IMR-90 (cell line): ENCODE results near the gene IARS2. TPM values are rescaled to one million over a fixed set of nuclear protein-coding genes. Genes with fewer than 3 reads are reported as not detected.
"Not testable (repeated sequence)": the region's sequence is repeated elsewhere in the genome, so short reads cannot be mapped to it uniquely, and the experiment has no call there.

Experiments used
- ATAC-seq: fragments of 200-7000 bp; cut with Tn5 transposase; 2 replicates; pipeline ENCODE4 v1.9.1; 2020; ENCODE audit warnings: low read depth, mild to moderate bottlenecking, moderate library complexity
- BruUV-seq: library from RNA; stranded (reverse); fragments of 400-500 nt; replicated peaks from 2 replicates; lab custom pipeline; 2021; lab: Mats Ljungman, UMichigan
- CTCF ChIA-PET: fragments of 300-600 bp; formaldehyde crosslinking; extraction: SDS; loops from one replicate; lab custom pipeline; 2021; ENCODE audit warnings: antibody characterized with exemption; lab: Yijun Ruan, JAX
- POLR2A ChIA-PET: fragments of 300-600 bp; sonication (Branson Sonifier 250); formaldehyde crosslinking; loops from one replicate; lab custom pipeline; 2022; ENCODE audit warnings: antibody characterized with exemption; ENCODE audit not compliant: unreplicated experiment; lab: Charles Lee
- DNase-seq: peaks from one replicate; pipeline ENCODE4 v3.0.0; 2013
- H2AFZ ChIP-seq: replicated peaks from 2 replicates; pipeline ENCODE3; 2013; ENCODE audit warnings: low read length, mild to moderate bottlenecking; ENCODE audit not compliant: poor library complexity
- H2AK5ac ChIP-seq: 2 replicates; pipeline ENCODE4 v1.6.1; 2013; ENCODE audit warnings: low read depth, low read length, inconsistent platforms
- H2AK9ac ChIP-seq: replicated peaks from 2 replicates; pipeline ENCODE3; 2013; ENCODE audit warnings: mild to moderate bottlenecking, low read depth, low read length, moderate library complexity; ENCODE audit not compliant: poor library complexity
- H2BK120ac ChIP-seq: 2 replicates; pipeline ENCODE4 v1.6.1; 2013; ENCODE audit warnings: low read depth, low read length, inconsistent platforms
- H2BK15ac ChIP-seq: 3 replicates; pipeline ENCODE4 v1.6.1; 2013; ENCODE audit warnings: low read depth, low read length, inconsistent platforms
- H2BK20ac ChIP-seq: 2 replicates; pipeline ENCODE4 v1.6.1; 2013; ENCODE audit warnings: low read depth, mild to moderate bottlenecking, inconsistent platforms, low read length, moderate library complexity
- H2BK5ac ChIP-seq: 2 replicates; pipeline ENCODE4 v1.6.1; 2013; ENCODE audit warnings: mild to moderate bottlenecking, low read depth, low read length, inconsistent platforms; ENCODE audit not compliant: poor library complexity, severe bottlenecking
- H3K14ac ChIP-seq: replicated peaks from 2 replicates; pipeline ENCODE4 v1.6.1; 2013; ENCODE audit warnings: low read depth, low read length, inconsistent platforms
- H3K18ac ChIP-seq: 2 replicates; pipeline ENCODE4 v1.6.1; 2013; ENCODE audit warnings: low read depth, low read length, control low read depth
- H3K23ac ChIP-seq: 2 replicates; pipeline ENCODE4 v1.6.1; 2013; ENCODE audit warnings: low read depth, low read length, inconsistent platforms
- H3K27ac ChIP-seq: 2 replicates; pipeline ENCODE4 v1.5.1; 2013; ENCODE audit warnings: mild to moderate bottlenecking, control low read depth, low read length; ENCODE audit not compliant: insufficient read depth
- H3K27me3 ChIP-seq: 2 replicates; pipeline ENCODE4 v1.6.1; 2013; ENCODE audit warnings: low read length; ENCODE audit not compliant: control insufficient read depth, insufficient read depth
- H3K36me3 ChIP-seq: 2 replicates; pipeline ENCODE4 v1.6.1; 2013; ENCODE audit warnings: low read length, mixed read lengths; ENCODE audit not compliant: control insufficient read depth, insufficient read depth
- H3K4ac ChIP-seq: 2 replicates; pipeline ENCODE4 v1.6.1; 2013; ENCODE audit warnings: low read depth, low read length, inconsistent platforms
- H3K4me1 ChIP-seq: 2 replicates; pipeline ENCODE4 v1.6.1; 2013; ENCODE audit warnings: low read length, mixed read lengths; ENCODE audit not compliant: control insufficient read depth, insufficient read depth
- H3K4me2 ChIP-seq: 2 replicates; pipeline ENCODE4 v1.6.1; 2013; ENCODE audit warnings: low read depth, mild to moderate bottlenecking, control low read depth, low read length, moderate library complexity
- H3K4me3 ChIP-seq: 2 replicates; pipeline ENCODE4 v1.5.1; 2013; ENCODE audit warnings: low read depth, mild to moderate bottlenecking, control low read depth, low read length, moderate library complexity; ENCODE audit not compliant: insufficient read depth
- H3K56ac ChIP-seq: 2 replicates; pipeline ENCODE4 v1.6.1; 2013; ENCODE audit warnings: low read length, inconsistent platforms; ENCODE audit not compliant: insufficient read depth; ENCODE audit errors: extremely low read depth
- H3K79me1 ChIP-seq, 2 experiments: 2 replicates each; pipeline ENCODE4 v1.6.1; 2013; ENCODE audit warnings: low read length in 2 of 2, inconsistent platforms in 1 of 2, low read depth in 1 of 2
- H3K9ac ChIP-seq: 2 replicates; pipeline ENCODE4 v1.6.1; 2013; ENCODE audit warnings: low read depth, low read length, control low read depth
- H3K9me1 ChIP-seq: 2 replicates; pipeline ENCODE4 v1.6.1; 2013; ENCODE audit warnings: low read length, inconsistent platforms; ENCODE audit not compliant: insufficient read depth
- H3K9me3 ChIP-seq: 2 replicates; pipeline ENCODE4 v1.6.1; 2013; ENCODE audit warnings: low read length; ENCODE audit not compliant: control insufficient read depth, insufficient read depth
- H4K20me1 ChIP-seq: 2 replicates; pipeline ENCODE4 v1.6.1; 2013; ENCODE audit warnings: low read length, inconsistent platforms; ENCODE audit not compliant: insufficient read depth
- H4K5ac ChIP-seq: 2 replicates; pipeline ENCODE4 v1.6.1; 2013; ENCODE audit warnings: mild to moderate bottlenecking, low read depth, low read length, control low read depth
- H4K8ac ChIP-seq, 2 experiments: 2 replicates each; pipeline ENCODE4 v1.6.1; 2013; ENCODE audit warnings: low read depth in 2 of 2, low read length in 2 of 2, control low read depth in 1 of 2, inconsistent platforms in 1 of 2
- H4K91ac ChIP-seq: 2 replicates; pipeline ENCODE4 v1.6.1; 2013; ENCODE audit warnings: low read depth, low read length, inconsistent platforms; ENCODE audit not compliant: insufficient read depth
- whole genome bisulfite sequencing, 2 experiments: methylation state at CpG; one replicate each; pipeline versions ENCODE4 v1.1.5 to v1.1.7; 2013; ENCODE audit warnings: missing lambda C conversion rate in 2 of 2; ENCODE audit not compliant: insufficient read length in 1 of 2; ENCODE audit errors: extremely low coverage in 2 of 2; 5-methylcytosine and 5-hydroxymethylcytosine counted together
- dilution Hi-C: fragments of 300-500 bp; cut with HindIII; formaldehyde crosslinking; loops from one replicate; pipeline ENCODE4 v1.14.3; 2018; ENCODE audit warnings: low sequenced_read_pairs; ENCODE audit not compliant: unreplicated experiment
- in situ Hi-C: fragments of 300-500 bp; cut with MboI; formaldehyde crosslinking; loops from 3 replicates; pipeline ENCODE4 v1.14.3; 2019; ENCODE audit warnings: low sequenced_read_pairs, inconsistent platforms, mixed read lengths
- intact Hi-C: fragments of 100-400 bp; cut with micrococcal nuclease; formaldehyde crosslinking; loops from 2 replicates; pipeline ENCODE4 v1.10.0; 2022
- polyA plus RNA-seq, 3 experiments: library from polyadenylated mRNA; depleted of rRNA; stranded (reverse); fragments of >200 nt; gene quantifications; 2 replicates each; pipeline ENCODE4 v1.2.3, GENCODE V29; 2012; ENCODE audit warnings: low replicate concordance in 1 of 3
- total RNA-seq: library from RNA; depleted of rRNA; stranded (reverse); fragments of >200 nt; gene quantifications from 2 replicates; pipeline ENCODE4 v1.2.3, GENCODE V29; 2012

IARS2 gene
- total and polyA plus RNA-seq, 2 of the 4 experiments (the other 2 are of a cell fraction): 34.8 to 77.4 TPM

DNA sequence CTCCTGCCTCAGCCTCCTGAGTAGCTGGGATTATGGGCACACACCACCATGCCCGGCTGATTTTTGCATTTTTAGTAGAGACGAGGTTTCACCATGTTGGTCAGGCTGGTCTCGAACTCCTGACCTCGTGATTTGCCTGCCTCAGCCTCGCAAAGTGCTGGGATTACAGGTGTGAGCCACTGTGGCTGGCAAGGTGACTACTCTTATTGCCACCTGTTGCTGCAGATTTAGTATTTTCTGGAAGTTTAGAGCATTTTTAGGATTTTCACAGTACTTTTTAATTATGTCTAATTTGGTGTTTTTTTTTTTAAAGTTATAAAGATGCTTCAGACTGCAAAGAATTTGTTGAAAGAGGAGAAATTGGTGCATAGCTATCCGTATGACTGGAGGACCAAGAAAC is 16.5 kb downstream of the IARS2 start:
- H3K9me3 ChIP-seq, H4K91ac ChIP-seq, H3K23ac ChIP-seq, ATAC-seq, H4K8ac ChIP-seq, H3K9me1 ChIP-seq, H2AFZ ChIP-seq, dilution Hi-C loops, H3K4me3 ChIP-seq, H2AK5ac ChIP-seq, H2AK9ac ChIP-seq, H2BK5ac ChIP-seq, H3K27ac ChIP-seq, DNase-seq, intact Hi-C loops, H4K20me1 ChIP-seq, H3K4me1 ChIP-seq, BruUV-seq, CTCF ChIA-PET, H3K56ac ChIP-seq, H3K4ac ChIP-seq, H3K4me2 ChIP-seq, H3K14ac ChIP-seq, H3K79me1 ChIP-seq, in situ Hi-C loops, H3K18ac ChIP-seq, H4K5ac ChIP-seq, H2BK15ac ChIP-seq, H3K27me3 ChIP-seq, H3K9ac ChIP-seq, POLR2A ChIA-PET, H2BK120ac ChIP-seq, H2BK20ac ChIP-seq: not testable (repeated sequence)
- H3K36me3 ChIP-seq: peaks cover 30% of the 10 kb centered on the region
- WGBS, 2 experiments: no CpG with 5 or more reads among the region's 6 CpGs

DNA sequence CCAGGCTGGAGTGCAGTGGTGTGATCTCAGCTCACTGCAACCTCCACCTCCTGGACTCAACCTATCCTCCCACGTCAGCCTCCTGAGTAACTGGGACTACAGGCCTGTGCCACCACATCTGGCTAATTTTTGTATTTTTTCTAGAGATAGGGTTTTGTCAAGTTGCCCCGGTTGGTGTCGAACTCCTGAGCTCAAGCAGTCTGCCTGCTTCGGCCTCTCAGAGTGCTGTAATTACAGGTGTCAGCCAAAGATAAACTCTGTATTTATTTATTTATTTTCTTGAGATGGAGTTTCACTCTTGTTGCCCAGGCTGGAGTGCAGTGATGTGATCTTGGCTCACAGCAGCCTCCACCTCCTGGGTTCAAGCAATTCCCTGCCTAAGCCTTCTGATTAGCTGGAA is 18.7 kb downstream of the IARS2 start:
- H3K79me1 ChIP-seq, intact Hi-C loops, H3K56ac ChIP-seq, H2AFZ ChIP-seq, H2AK9ac ChIP-seq, H2BK120ac ChIP-seq, H4K20me1 ChIP-seq, H4K5ac ChIP-seq, ATAC-seq, H3K9me3 ChIP-seq, dilution Hi-C loops, POLR2A ChIA-PET, H3K14ac ChIP-seq, H2BK20ac ChIP-seq, H3K9ac ChIP-seq, H4K8ac ChIP-seq, BruUV-seq, H3K4me3 ChIP-seq, H2BK15ac ChIP-seq, H2BK5ac ChIP-seq, H3K4me1 ChIP-seq, H3K9me1 ChIP-seq, H4K91ac ChIP-seq, H3K27ac ChIP-seq, H2AK5ac ChIP-seq, H3K4ac ChIP-seq, H3K27me3 ChIP-seq, H3K18ac ChIP-seq, DNase-seq, in situ Hi-C loops, H3K23ac ChIP-seq, H3K4me2 ChIP-seq: not testable (repeated sequence)
- no CpG with 5 or more reads among the region's 4 CpGs for WGBS, 2 experiments
- peaks cover 29% of the 10 kb centered on the region for H3K36me3 ChIP-seq
- CTCF ChIA-PET: interaction anchor here (0.6 to 1.4 kb wide), 3 partner anchors 11 to 66 kb away, joined by 3 to 5 read pairs (median 3); partner anchors contain the start of gene EPRS1
